Skin of body (tissue), 2 donors: ENCODE measurements around the gene BLNK. TPM values are rescaled to one million over a fixed set of nuclear protein-coding genes. Genes with fewer than 3 reads are reported as not detected.
"Not testable (repeated sequence)": the region's sequence is repeated elsewhere in the genome, so short reads cannot be mapped to it uniquely, and the experiment has no call there.

ENCODE experiments used
- DNase-seq: peaks from one replicate; lab custom pipeline; 2025; lab: John Stamatoyannopoulos, UW
- total RNA-seq: library from RNA; depleted of rRNA; stranded (reverse); fragments of >200 nt; gene quantifications from one replicate; pipeline ENCODE4 v1.2.3, GENCODE V29; 2014

Gene BLNK
- total RNA-seq, 1 donor from 2014 or later = 5.9 TPM

DNA sequence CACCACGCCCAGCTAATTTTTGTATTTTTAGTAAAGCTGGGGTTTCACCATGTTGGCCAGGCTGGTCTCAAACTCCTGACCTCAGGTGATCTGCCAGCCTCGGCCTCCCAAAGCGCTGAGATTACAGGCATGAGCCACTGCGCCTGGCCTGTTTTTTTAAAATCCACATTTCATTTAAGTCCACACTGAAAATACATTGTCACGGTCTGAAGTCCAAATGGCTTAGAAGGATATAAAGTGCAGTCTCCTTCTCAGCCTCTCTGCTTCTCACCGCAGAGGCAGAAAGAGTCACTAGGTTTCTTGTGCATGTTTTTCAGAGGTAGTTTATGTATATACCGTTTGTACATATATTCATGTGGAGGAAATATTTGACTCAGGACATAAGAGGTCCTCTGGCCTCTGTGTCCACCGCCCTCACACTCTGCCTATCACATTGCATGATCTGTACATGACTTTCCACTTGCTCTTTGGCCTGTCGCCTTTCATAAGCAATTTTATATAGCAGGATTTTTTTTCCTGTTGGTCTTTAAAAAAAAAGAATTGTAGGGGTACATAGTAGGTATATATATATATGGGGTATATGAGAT is 42.9 kb downstream of the BLNK start:
- DNase-seq = no peak

DNA sequence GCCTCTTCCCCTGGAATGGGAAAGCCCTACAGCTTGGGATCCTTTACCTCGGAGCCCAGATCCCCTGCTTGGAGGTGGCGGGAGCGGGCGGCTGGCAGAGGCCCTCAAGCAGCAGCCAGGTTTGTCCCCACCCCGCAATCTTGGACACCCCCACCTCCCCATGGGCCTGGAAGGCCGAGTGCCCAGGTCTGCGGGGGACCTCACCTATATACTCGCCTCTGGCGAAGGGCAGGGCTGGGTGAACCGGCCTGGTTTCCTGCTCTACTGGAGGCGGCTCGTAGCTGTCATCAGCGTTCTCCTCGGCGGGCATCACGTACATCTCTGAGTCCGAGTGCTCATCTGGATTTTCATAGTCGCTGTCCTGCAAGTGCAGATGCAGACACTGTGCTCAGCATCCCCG is 44.2 kb downstream of the BLNK start:
- no peak for DNase-seq

DNA sequence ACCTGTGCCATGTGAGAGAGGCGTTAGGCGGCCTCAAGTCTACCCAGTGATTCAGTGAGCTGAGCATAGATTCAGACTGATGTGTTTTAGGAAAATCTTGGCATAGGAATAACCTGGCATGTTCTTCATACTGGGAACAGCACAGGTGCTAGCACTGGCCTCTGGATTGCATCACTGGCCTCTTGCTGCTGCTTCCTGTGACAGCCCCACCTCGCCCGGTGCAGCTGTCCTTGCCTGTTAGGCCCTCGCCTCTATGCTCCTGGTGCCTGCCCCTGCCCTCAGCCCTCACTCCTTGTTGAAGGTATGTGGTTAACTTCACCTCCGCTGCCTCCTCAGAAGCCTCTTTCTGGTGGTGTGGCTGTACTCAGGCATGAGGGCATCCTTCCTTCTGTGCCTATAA is 46.2 kb downstream of the BLNK start:
- no peak for DNase-seq

DNA sequence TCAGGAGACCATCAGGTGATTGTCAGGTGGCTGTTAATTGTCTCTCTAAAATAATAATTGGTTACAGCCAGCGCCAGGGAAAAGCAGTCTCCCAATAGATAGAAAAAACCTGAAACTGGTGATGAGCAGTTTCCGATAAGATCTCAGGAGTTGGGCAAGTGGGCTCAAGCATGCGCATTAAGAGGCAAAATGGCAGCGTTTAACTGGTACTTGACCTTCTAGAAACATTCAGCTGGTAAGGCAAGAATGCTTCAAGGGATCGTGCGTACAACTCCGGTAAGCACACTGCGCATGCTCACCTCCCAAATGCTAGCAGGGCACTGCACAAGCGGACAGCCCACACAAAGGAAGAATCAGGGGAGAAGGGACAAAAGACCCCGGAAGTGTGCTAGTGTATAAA is 48.5 kb downstream of the BLNK start:
- no peak for DNase-seq

DNA sequence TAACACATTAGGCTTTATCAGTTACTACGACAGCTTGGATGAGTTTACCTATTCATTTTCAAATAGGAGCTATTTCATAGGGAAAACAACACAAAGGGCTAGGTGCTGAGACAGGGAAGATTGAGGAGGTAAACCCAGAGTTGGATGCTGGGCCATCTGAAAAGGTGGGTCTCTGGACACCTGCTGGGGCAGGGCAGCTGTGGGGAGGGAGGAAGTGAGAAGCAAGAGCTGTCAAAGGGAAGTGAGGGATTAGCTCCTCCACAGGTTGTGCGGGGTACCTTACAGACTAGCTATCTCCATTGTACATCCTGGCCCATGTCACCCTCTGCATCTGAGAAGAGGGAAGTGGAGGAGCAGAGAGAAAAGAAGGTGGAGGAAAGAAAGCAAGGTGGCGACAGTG is 48.9 kb downstream of the BLNK start:
- no peak for DNase-seq

DNA sequence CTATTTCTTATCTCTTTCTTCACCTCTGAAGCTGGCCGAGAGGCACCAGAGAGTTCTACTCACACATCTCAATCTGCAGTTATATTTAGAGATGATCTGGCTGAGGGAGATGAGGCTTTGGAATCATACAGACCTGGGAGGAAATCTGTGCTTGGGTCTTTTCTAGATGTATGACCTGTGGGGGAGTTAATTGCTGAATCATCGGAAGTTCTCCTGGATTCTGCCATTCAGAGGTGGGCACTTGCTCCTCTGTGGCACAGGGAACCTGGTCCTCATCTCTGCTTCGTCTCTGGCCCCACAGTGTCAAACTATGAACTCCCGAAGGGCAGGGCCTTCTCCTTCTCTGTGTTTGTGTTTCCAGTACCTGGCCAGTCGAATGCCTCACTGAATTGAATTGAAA is 52.5 kb downstream of the BLNK start:
- DNase-seq = no peak

DNA sequence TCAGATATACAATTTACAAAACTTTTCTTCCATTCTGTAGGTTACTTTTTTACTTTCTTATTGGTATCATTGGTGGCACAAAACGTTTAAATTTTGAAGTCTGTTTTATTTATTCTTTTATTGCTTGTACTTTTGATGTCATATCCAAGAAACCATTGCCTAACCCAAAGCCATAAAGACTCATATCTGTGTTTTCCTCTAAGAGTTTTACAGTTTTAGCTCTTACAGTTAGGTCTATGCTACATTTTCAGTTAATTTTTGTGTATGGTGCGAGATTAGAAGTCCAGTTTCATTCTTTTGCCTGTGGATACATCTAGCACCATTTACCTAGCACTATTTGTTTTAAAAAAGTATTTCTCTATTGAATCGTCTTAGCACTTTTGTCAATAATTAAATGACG is 53.7 kb downstream of the BLNK start:
- DNase-seq = no peak

DNA sequence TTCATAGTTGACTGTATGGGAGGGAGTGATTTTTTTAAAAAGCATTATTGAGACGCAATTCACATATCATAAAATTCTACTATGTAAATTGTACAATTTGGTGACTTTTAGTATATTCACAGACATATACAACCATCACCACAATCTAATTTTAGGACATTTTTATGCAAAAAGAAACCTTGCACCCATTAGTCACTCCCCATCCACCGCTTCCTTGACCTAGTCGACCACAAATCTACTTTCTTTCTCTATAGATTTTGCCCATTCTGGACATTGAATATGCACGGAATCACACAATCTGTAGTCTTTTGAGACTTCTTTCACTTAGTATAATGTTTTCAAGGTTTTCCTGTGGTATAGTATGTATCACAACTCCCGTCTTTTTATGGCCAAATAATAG is 54.6 kb downstream of the BLNK start:
- DNase-seq = no peak

DNA sequence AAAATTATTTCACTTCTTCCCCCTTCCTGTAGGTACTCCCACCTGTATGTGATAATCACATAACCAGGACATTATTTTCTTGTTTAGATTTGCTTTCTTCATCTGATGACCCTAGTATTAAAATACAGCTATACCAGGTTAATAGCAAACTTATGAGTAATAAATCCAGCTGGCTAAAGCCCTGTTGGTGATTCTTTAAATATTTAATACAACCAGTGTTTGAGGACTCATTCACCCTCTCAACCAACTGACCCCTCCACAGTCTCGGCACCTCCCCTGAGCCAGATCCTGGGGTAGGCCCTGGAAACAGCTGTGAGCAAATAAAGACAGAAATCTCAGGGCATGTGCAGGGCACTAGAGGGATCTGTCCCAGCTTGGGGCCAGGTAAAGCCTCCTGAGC is 58.5 kb downstream of the BLNK start:
- DNase-seq = no peak

DNA sequence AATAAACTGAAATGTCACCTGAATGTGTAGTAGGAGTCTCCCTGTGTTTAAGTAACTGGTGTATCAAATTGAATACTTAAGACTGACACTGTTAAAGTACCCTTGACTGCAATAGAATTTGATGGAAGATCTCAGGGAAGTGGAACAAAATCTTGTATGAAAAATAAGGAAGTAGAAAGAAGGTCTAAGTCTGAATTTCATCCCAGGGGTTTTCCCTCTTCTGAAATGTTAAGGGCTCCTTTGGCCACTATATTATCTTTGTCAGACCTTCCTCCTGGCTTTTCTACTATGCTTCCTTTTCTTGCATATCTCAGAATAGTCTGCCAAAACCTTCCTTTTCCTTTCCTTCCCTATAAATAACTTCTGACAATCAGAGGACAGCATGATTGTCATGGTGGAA is 59.6 kb downstream of the BLNK start:
- no peak for DNase-seq

DNA sequence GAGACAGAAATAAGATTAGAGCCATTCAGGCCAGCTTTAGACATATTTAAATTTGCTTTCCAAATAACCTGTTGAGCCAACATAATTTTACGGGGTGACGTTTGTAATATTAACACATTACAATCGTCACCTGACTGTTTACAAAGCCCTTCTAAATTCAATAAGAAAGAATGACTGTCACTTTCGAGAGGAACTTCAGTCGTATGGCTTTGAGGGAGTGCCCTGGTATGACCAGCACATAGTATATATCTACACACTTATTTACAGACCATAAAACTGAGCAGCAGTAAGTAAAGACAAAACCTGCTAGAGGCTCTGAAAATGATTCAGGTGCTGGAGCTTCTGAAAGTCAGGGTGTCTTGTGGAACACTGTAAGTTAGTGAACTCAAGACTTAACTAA is 62.4 kb downstream of the BLNK start:
- no peak for DNase-seq

DNA sequence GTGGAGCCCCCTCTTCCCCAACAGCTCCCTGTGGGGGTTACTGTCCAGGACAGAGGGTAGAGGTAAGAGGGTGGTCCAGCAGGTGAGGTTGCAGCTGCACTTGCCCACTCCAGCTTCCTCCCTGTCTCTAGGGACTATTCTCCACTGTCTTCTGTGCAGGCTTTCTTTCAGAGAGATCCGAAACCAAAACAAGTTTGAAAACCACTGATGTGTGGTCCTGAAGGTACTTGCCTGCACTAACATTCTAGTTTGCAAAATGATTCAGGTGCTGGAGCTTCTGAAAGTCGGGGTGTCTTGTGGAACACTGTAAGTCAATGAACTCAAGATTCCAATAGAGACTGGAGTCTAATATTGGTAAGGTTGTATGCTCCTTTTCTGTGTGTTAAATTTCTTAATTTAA is 63.1 kb downstream of the BLNK start:
- DNase-seq = no peak

DNA sequence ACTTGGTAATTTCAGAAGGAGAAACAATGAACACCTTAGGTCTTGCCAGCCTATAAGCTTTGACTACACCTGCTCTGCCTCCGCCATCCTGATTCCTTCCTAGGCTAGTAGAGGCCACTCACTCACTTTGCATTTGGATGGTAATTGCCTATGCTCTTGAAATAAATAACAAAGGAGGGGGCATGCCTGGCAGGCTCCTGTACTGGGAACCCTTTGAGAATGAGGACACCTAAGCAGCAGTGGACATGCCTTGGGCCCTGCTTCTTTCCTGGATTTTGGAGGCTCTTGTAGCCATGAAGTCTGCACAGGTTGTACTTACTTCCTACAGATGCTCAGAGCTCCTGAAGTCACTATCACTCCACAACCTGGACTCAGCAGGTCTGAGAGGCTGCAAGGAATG is 65.8 kb downstream of the BLNK start:
- DNase-seq = no peak

DNA sequence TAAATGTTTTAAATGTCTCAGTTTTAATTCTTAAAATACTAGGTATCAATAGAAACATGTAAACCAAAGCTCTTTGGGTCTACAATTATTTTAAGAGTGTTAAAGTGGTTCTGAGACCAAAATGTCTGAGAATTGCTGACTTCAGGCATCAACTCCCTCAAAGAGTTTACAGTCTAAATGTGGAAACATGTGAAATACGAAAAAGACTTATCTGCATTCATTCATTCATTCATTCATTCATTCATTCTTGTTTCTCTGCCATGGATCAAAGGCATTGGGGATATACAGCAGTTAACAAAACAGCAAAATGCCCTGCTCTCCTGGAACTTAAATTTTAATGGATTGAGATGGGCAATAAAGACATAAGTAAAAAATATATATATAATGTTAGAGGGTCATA is 69.8 kb downstream of the BLNK start:
- no peak for DNase-seq

DNA sequence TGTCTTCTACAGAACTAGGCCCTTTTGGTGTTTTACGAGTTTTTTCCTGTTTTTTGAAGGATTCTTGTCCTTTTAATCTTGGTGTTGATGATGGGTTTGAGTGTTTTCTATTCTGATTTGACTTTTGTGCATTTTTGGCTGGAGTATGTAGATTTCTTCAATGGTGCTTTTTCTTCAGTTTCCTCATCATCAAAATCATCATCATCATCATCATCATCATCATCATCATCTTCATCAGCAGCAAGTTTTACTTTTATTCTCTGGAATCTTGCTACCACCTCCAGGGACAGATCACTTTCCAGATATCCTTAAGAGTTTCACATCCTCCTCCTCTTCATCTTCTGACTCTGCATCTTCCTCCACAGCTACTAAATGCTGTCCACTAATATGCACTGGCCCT is 81.9 kb downstream of the BLNK start:
- not testable (repeated sequence) for DNase-seq

DNA sequence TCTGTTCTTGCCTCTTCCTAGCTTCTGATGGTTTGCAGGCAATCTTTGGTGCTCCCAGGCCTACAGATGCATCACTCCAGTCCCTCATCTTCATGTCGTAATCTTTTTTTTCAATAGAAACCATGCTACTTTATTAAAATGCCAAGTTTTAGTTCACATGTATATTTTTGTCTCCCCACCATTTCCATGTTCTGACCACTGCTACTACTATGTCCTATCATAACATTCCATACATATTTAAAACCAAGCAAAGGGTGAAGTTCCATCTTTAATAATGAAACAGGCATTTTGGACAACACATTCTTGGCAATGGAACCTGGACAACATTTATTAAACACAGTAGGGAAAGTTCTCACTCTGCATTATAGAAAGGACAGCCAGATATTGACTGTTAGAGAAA is 82.5 kb downstream of the BLNK start:
- no peak for DNase-seq

DNA sequence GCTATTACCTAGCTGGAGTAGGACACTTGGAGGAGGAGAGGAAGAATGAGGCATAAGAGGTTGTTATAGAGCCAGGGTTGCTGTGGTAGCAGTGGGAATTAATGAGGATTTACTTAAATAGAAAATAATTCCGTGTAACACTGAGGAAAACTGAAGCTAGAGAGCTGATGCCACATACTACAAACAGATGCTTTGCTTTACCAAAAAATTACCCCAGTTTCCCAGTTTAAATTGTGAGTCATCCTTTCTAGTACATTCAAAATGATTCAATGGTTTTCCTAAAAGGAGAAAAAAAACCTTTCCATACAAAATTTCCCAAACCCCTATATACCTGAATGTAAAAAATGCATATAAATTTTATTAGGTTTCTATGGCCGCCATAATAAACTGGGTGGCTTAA is 82.9 kb downstream of the BLNK start:
- no peak for DNase-seq

DNA sequence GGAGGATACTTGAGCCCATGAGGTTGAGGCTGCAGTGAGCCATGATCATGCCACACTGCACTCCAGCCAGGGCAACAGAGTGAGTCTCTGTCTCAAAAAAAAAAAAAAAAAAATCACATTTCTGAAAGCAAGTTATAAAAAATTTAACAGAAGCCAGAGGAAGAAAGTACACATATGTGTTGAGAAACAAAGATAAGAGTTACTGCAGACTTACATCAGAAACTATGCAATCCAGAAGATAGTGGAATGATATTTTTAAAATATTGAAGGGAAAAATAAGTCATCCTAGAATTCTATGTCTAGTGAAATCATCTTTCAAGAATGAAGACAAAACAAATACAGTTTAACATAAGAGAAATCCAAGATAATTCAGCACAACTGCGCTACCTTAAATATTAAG is 94.4 kb downstream of the BLNK start:
- DNase-seq = no peak

DNA sequence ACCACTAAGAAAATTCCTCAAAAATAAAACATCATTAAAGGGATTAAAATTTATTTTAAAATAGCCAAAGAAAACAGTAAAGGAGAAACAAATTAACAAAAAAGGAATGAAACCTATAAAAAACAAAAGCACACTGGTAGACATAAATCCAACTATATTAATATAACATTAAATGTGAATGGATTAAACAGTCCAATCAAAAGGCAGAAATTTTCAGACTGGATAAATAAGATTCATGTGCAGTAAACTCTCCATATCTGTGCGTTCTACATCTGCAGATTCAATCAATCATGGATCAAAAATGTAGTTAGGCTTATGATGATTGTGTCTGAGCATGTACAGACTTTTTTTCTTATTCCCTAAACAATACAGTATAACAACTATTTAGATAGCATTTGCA is 98.7 kb downstream of the BLNK start:
- no peak for DNase-seq

DNA sequence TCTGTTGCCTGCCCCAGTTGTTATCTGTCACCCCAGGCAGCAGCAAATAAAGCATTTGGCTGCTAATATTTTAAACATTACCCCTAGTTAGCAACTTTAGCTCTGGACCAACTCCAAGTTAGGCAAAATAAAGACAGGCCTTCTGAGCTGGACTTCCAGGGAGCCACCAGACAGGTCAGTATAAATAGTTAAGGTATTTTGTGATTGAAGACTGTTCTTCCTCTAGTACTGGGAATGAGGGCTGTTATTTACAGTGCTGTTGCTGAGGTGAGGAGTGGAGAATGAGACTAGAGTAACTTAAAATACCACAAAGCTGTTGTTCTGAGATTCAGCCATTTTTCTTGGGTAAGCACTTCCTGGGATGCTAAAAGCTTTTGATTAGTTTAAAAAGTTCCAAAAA is 101.1 kb downstream of the BLNK start:
- no peak for DNase-seq

DNA sequence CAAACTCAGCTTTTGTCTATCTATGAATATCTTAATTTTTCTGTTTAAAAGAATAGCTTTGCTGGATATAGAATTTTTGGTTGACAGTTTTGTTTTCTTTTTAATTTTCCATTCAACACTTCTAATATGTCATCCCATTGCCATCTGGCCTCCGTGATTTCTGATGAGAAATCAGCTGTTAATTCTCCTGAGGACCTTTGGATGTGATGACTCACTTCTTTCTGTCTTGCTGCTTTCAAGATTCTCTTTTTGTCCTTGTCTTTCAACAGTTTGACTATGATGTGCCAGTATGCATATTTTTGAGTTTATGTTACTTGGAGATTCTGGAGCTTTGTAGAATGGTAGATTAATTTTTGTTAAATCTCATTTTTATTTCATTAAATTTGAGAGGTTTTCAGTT is 102.8 kb downstream of the BLNK start:
- no peak for DNase-seq

DNA sequence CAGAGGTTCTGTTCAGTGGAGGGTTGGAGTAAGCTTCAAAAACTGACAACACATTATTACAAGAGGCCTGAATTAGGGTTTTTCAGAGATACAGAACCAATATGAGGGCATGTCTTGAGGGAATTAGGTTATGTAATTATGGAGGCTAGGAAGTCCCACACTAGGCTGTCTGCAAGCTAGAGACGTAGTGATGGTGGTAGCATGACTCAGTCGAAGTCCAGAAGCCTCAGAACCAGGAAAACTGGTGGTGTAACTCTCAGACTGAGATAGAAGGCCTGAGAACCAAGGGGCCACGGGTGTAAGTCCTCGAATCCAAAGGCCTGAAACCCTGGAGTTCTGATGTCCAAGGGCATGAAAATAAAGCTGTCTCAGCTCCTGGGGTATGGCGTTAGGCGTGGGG is 105.6 kb downstream of the BLNK start:
- DNase-seq = no peak

DNA sequence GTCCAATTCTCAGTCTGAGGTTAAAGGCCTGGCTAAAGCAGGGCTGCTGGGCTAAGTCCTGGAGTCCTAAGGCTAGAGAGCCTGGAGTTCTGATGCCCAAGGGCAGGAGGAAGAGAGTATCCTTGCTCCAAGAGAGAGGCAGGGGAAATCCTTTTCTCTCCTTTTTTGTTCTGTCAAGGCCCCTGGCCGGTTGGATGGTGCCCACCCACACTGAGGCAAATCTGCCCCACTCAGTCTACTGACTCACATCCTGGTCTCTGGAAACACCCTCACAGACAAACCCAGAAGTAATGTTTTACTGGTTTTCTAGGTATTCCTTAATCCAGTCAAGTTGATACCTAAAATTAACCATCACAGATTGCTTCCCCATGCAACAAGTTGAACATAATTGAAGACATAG is 118.3 kb downstream of the BLNK start:
- no peak for DNase-seq

DNA sequence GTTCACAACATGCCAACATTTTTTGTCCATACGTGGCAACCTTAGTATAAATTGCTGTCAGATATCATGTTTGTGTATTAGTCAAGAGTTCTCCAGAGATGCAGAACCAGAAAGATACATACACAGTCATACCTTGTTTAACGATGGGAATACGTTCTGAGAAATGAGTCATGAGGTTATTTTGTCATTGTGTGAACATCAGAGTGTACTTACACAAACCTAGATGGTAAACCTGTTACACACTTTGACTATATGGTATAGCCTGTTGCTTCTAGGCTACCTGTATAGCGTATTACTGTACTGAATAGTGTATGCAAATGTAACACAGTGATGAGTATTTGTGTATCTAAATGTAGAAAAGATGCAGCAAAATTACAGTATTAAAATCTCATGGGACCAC is 118.9 kb downstream of the BLNK start:
- DNase-seq = no peak
